IMR-90 (cell line): Measurements from ENCODE around the gene STX16.

Experiments
- CTCF ChIP-seq: conservative IDR thresholded peaks from 2 replicates; pipeline ENCODE4 v1.5.1; 2012; ENCODE audit warnings: mild to moderate bottlenecking, low read depth, low read length, improper control_type of control experiment
- NFE2L2 ChIP-seq: fragments of 150-350 bp; IDR thresholded peaks from 2 replicates; pipeline ENCODE4 v1.6.1; 2016; ENCODE audit warnings: low read depth, mild to moderate bottlenecking, low read length
- POLR2A ChIP-seq: IDR thresholded peaks from 2 replicates; pipeline ENCODE4 v1.6.1; 2012; ENCODE audit warnings: mild to moderate bottlenecking, low read depth, low read length
- SMC3 ChIP-seq: fragments of 150-350 bp; IDR thresholded peaks from 2 replicates; pipeline ENCODE4 v1.6.1; 2016; ENCODE audit warnings: low read depth, mild to moderate bottlenecking, antibody characterized with exemption, low read length, moderate library complexity

GRCh38 chr20:58611236-58612030 lies 39.6 kb upstream of the STX16 start:
- TF ChIP-seq CTCF, result no peak
- TF ChIP-seq POLR2A, result no peak
- TF ChIP-seq SMC3, result no peak
- TF ChIP-seq NFE2L2, result no peak
